GM12892 (cell line): ENCODE data around the gene CST6.

Source experiments
- POLR2A ChIP-seq: IDR thresholded peaks from 2 replicates; pipeline ENCODE4 v1.6.1; 2011; ENCODE audit warnings: low read depth, low read length, control low read depth
- POLR2AphosphoS5 ChIP-seq: IDR thresholded peaks from 2 replicates; pipeline ENCODE4 v1.6.1; 2011; ENCODE audit warnings: low read depth, low read length, control low read depth

DNA sequence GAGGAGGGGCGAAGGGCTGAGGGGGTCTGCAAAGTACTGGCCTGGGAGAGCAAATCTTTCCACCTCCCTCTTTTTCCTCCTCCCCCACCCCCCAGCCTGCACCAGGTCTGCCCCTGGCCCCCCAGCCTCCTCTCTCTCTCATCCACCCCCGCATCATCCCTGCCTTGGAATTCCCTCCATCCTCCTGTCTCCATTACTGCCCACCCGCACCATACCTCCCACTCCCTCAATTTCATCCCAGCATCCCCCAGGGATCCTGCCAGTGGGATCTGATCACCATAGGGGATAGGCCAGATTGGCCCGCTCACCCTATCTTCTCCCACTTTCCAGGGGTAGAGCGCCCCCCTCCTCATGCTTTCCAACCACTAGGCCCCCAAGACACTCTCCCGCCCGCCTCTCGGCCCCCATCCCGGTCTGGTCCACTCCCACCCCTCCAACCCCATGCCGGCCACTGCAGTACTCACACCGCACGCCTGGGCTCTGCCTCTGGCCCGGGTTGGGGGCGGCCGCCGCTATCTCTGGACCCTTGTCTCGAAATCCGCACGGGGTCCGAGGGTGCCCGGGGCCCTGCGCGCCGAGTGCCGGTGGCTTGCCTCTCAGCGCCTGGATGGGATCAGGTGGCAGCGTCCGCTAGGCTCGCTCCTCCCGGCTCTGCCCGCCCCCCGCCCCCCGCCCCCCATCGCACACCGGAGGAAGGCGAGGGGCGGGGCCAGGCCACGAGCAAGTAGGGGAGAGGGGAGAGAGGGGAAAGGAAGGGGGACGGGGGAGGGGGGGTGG, 36.9 kb downstream of the CST6 start, which contains the start of gene GAL3ST3:
- no peak for TF ChIP-seq POLR2AphosphoS5
- TF ChIP-seq POLR2A: no peak
